B cell (primary cell): ENCODE data around the gene AK8. TPM values are rescaled to one million over a fixed set of nuclear protein-coding genes. Genes with fewer than 3 reads are reported as not detected.

ENCODE experiments used
- ATAC-seq: fragments of 200-7000 bp; cut with Tn5 transposase; one replicate; pipeline ENCODE4 v1.10.0; 2021; ENCODE audit warnings: low read depth, mild to moderate bottlenecking, moderate number of reproducible peaks, moderate library complexity
- CTCF ChIA-PET: fragments of 350-600 bp; sonication (Branson Sonifier 250); formaldehyde crosslinking; loops from one replicate; lab custom pipeline; 2021; ENCODE audit warnings: antibody characterized with exemption, inconsistent platforms; lab: Charles Lee
- POLR2A ChIA-PET: fragments of 350-600 bp; sonication (Branson Sonifier 250); formaldehyde crosslinking; loops from one replicate; lab custom pipeline; 2021; ENCODE audit warnings: antibody characterized with exemption; lab: Charles Lee
- DNase-seq: peaks from one replicate; pipeline ENCODE4 v3.0.0; 2013
- H2AFZ ChIP-seq: 2 replicates; pipeline ENCODE4 v1.6.1; 2012; ENCODE audit warnings: mild to moderate bottlenecking, low read depth, low read length; ENCODE audit not compliant: insufficient read depth, poor library complexity, severe bottlenecking
- H3K27ac ChIP-seq, 2 donors: 1 replicate in 1 of 2; 2 replicates in 1 of 2; pipeline ENCODE4 v1.5.1; 2012 to 2013; ENCODE audit warnings: low read length in 2 of 2, mild to moderate bottlenecking in 2 of 2, moderate library complexity in 1 of 2
- H3K27me3 ChIP-seq, 4 experiments: fragments of 200-600 bp in 1 of 4; sonication (generic) in 1 of 4; replicated peaks in 1 of 4; 1 replicate in 2 of 4; 2 replicates in 2 of 4; pipeline versions ENCODE4 v1.6.1 to v1.7.0; 2013 to 2016; ENCODE audit warnings: low read length in 3 of 4, mild to moderate bottlenecking in 2 of 4, mixed read lengths in 1 of 4, moderate library complexity in 1 of 4; ENCODE audit not compliant: insufficient read depth in 4 of 4, control insufficient read depth in 3 of 4; ENCODE audit errors: control extremely low read depth in 1 of 4
- H3K36me3 ChIP-seq, 2 experiments: replicated peaks in 1 of 2; 1 replicate in 1 of 2; 2 replicates in 1 of 2; pipeline versions ENCODE4 v1.6.1 to v1.7.1; 2013; ENCODE audit warnings: low read length in 1 of 2; ENCODE audit not compliant: insufficient read depth in 2 of 2, control insufficient read depth in 1 of 2; ENCODE audit errors: control extremely low read depth in 1 of 2, extremely low read depth in 1 of 2
- H3K4me1 ChIP-seq, 2 donors: fragments of 200-600 bp in 1 of 2; sonication (generic) in 1 of 2; 1 replicate in 1 of 2; 2 replicates in 1 of 2; pipeline versions ENCODE4 v1.5.1 to v1.6.1; 2013 to 2017; ENCODE audit warnings: low read length in 2 of 2; ENCODE audit not compliant: control insufficient read depth in 2 of 2, insufficient read depth in 2 of 2
- H3K4me2 ChIP-seq: replicated peaks from 2 replicates; pipeline ENCODE3; 2012; ENCODE audit warnings: mild to moderate bottlenecking, low read depth, low read length; ENCODE audit not compliant: poor library complexity, severe bottlenecking
- H3K4me3 ChIP-seq, 5 experiments: fragments of 200-600 bp in 1 of 5; sonication (generic) in 1 of 5; 1 replicate in 3 of 5; 2 replicates in 2 of 5; pipeline versions ENCODE4 v1.5.1 to v1.7.0; 2011 to 2016; ENCODE audit warnings: low read length in 4 of 5, mild to moderate bottlenecking in 4 of 5, low read depth in 2 of 5, control low read depth in 1 of 5, moderate library complexity in 1 of 5; ENCODE audit not compliant: insufficient read depth in 1 of 5; ENCODE audit errors: control extremely low read depth in 1 of 5, extremely low read depth in 1 of 5
- H3K79me2 ChIP-seq: fragments of 200-600 bp; sonication (generic); one replicate; pipeline ENCODE4 v1.6.0; 2016; ENCODE audit warnings: low read length; ENCODE audit not compliant: control insufficient read depth, insufficient read depth
- H3K9ac ChIP-seq: fragments of 200-600 bp; sonication (generic); 2 replicates; pipeline ENCODE4 v1.6.1; 2017; ENCODE audit warnings: mild to moderate bottlenecking, low read length, moderate library complexity
- H3K9me3 ChIP-seq, 3 donors: one replicate each; pipeline versions ENCODE4 v1.6.1 to v1.7.1; 2013; ENCODE audit warnings: low read length in 2 of 3; ENCODE audit not compliant: control insufficient read depth in 2 of 3, insufficient read depth in 1 of 3; ENCODE audit errors: control extremely low read depth in 1 of 3
- H4K20me1 ChIP-seq: 2 replicates; pipeline ENCODE4 v1.6.0; 2012; ENCODE audit warnings: mild to moderate bottlenecking, low read length; ENCODE audit not compliant: insufficient read depth, control insufficient read depth, poor library complexity, severe bottlenecking
- H3K27ac Mint-ChIP-seq: one replicate; pipeline ENCODE4 v1.8.0; 2021; ENCODE audit warnings: mixed read lengths
- H3K27me3 Mint-ChIP-seq: one replicate; pipeline ENCODE4 v1.8.0; 2021; ENCODE audit warnings: mixed read lengths
- H3K4me1 Mint-ChIP-seq: one replicate; pipeline ENCODE4 v1.8.0; 2021; ENCODE audit warnings: mixed read lengths
- H3K4me3 Mint-ChIP-seq: one replicate; pipeline ENCODE4 v1.8.0; 2021; ENCODE audit warnings: mixed read lengths
- H3K9me3 Mint-ChIP-seq: one replicate; pipeline ENCODE4 v1.8.0; 2022; ENCODE audit warnings: mixed read lengths; ENCODE audit not compliant: insufficient read depth
- CTCF ChIP-seq: fragments of 200-600 bp; IDR thresholded peaks from one replicate; pipeline ENCODE4 v1.8.0; 2022; ENCODE audit warnings: antibody characterized with exemption, mild to moderate bottlenecking
- EZH2 ChIP-seq: IDR thresholded peaks from 2 replicates; pipeline ENCODE4 v1.6.1; 2012; ENCODE audit warnings: borderline replicate concordance, low read depth, mild to moderate bottlenecking, moderate library complexity, low read length; ENCODE audit not compliant: insufficient read depth, poor library complexity, severe bottlenecking
- WGBS: methylation state at CpG from one replicate; pipeline ENCODE4 v1.1.5; 2013; ENCODE audit warnings: missing lambda C conversion rate; ENCODE audit not compliant: insufficient coverage; 5-methylcytosine and 5-hydroxymethylcytosine counted together
- intact Hi-C: fragments of 100-400 bp; cut with micrococcal nuclease; formaldehyde crosslinking; loops from one replicate; pipeline ENCODE4 v1.10.0; 2022
- polyA plus RNA-seq: library from polyadenylated mRNA; depleted of rRNA; stranded (reverse); fragments of >200 nt; gene quantifications from 2 replicates; pipeline ENCODE4 v1.2.3, GENCODE V29; 2012
- total RNA-seq, 2 donors: library from RNA; stranded (reverse); fragments of 120-200 nt in 1 of 2; gene quantifications; 1 replicate in 1 of 2; 2 replicates in 1 of 2; pipeline versions ENCODE4 v1.2.3 to v1.2.4, GENCODE V29; 2013 to 2022

The AK8 gene
- total and polyA plus RNA-seq, 2 donors (not counting 1 experiment from before 2014, with no cell fraction given) = 1.9 to 8.6 TPM

GRCh38 chr9:132733260-132733815, 144.7 kb downstream of the AK8 start:
- Histone ChIP-seq H3K4me2 (no peak overlapping the region), H3K27ac (no peak overlapping the region), H3K4me1 (no peaks in the 10 kb centered on the region), H3K79me2 (no peaks in the 10 kb centered on the region), H2AFZ (no peak overlapping the region), H3K9me3 (no peaks in the 10 kb centered on the region), H4K20me1 (no peaks in the 10 kb centered on the region), H3K4me3 (no peak overlapping the region), H3K27me3 (no peaks in the 10 kb centered on the region), H3K36me3 (no peaks in the 10 kb centered on the region), H3K9ac (no peak overlapping the region)
- TF ChIP-seq EZH2 (no peak), CTCF (no peak)
- no peak for ATAC-seq
- H3K4me3 Mint-ChIP-seq = no peak overlapping the region
- no peak for DNase-seq
- intact Hi-C loops = no loop called here
- POLR2A ChIA-PET = no interaction called here
- WGBS = 89% methylated on average over 22 of the region's 22 CpGs
- H3K27me3 Mint-ChIP-seq = peaks cover 11% of the 10 kb centered on the region
- H3K4me1 Mint-ChIP-seq = no peaks in the 10 kb centered on the region
- no peaks in the 10 kb centered on the region for H3K9me3 Mint-ChIP-seq
- no peak overlapping the region for H3K27ac Mint-ChIP-seq
- CTCF ChIA-PET = no interaction called here

GRCh38 chr9:132732326-132733259, 145.5 kb downstream of the AK8 start:
- Histone ChIP-seq H3K27me3 (no peaks in the 10 kb centered on the region), H2AFZ (no peak overlapping the region), H3K9me3 (peaks cover 0 to 3% (median 0%) of the 10 kb centered on the region in 3 donors), H3K27ac (no peak overlapping the region), H3K4me1 (no peaks in the 10 kb centered on the region), H4K20me1 (no peaks in the 10 kb centered on the region), H3K4me2 (no peak overlapping the region), H3K9ac (no peak overlapping the region), H3K36me3 (no peaks in the 10 kb centered on the region), H3K4me3 (no peak overlapping the region), H3K79me2 (no peaks in the 10 kb centered on the region)
- ChIA-PET POLR2A (no interaction called here), CTCF (interaction anchor here (0.6 kb wide), 1 partner anchor 79 kb away, joined by 4 read pairs; no protein-coding TSS in a partner anchor)
- no peaks in the 10 kb centered on the region for H3K9me3 Mint-ChIP-seq
- DNase-seq (no peak), ATAC-seq (no peak)
- H3K27ac Mint-ChIP-seq = no peak overlapping the region
- no peak overlapping the region for H3K4me3 Mint-ChIP-seq
- intact Hi-C loops = no loop called here
- H3K4me1 Mint-ChIP-seq = no peaks in the 10 kb centered on the region
- WGBS = 68% methylated on average over 14 of the region's 17 CpGs
- peaks cover 10% of the 10 kb centered on the region for H3K27me3 Mint-ChIP-seq
- TF ChIP-seq EZH2 (no peak), CTCF (no peak)
